Stimulated activated naive CD8-positive, alpha-beta T cell treated with anti-CD3 and anti-CD28 coated beads, Interleukin-15, amount 100 ng/mL, for 72 hours (primary cell): ENCODE results near the gene ARID1B.

Source experiments
- ATAC-seq: fragments of 150-1000 bp; cut with Tn5 transposase; 2 replicates; pipeline ENCODE4 v1.10.0; 2021; ENCODE audit warnings: mild to moderate bottlenecking, moderate library complexity
- DNase-seq, 2 donors: peaks; one replicate each; pipeline ENCODE4 v3.0.0; 2021 to 2022
- H3K27ac Mint-ChIP-seq, 2 donors: one replicate each; pipeline ENCODE4 v1.8.0; 2022; ENCODE audit warnings: mild to moderate bottlenecking in 2 of 2, mixed read lengths in 2 of 2, moderate library complexity in 2 of 2
- H3K27me3 Mint-ChIP-seq: one replicate; pipeline ENCODE4 v1.8.0; 2022; ENCODE audit warnings: mixed read lengths
- H3K4me1 Mint-ChIP-seq: one replicate; pipeline ENCODE4 v1.8.0; 2022; ENCODE audit warnings: mild to moderate bottlenecking, mixed read lengths
- H3K4me3 Mint-ChIP-seq, 2 donors: one replicate each; pipeline ENCODE4 v1.8.0; 2022; ENCODE audit warnings: mild to moderate bottlenecking in 2 of 2, mixed read lengths in 2 of 2, moderate library complexity in 1 of 2
- H3K9me3 Mint-ChIP-seq, 2 donors: one replicate each; pipeline ENCODE4 v1.8.0; 2022; ENCODE audit warnings: mixed read lengths in 2 of 2

The ARID1B gene

DNA sequence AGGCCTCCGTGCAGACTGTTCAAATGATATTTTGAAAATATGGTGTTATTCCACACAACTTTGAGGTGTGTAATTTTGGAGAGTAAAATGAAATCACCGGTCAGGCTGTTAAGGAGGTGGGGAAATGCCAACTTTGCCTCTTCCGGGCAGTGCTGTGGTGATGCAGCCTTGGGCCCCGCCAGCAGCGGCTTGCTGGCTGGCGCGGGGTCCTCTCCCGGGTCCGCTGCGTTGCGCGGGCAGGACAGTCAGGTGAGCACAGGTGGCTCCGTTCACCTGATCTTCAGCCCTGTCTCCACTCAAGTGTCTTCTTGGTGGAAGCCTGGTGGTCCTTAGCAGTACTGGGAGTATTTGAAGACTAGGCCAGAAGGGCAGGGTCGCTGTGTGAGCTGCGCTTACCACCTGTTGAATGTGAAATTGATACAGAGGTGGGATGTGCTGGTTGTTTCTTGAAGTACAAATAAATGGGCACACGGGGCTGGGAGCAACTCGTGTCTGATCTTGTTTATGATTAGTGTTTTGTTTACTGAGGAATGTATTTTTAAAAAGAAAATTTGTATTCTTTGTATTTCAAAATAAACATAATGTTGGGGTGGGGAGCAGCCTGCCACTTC is 184.2 kb downstream of the ARID1B start:
- H3K4me3 Mint-ChIP-seq: no peak overlapping the region
- H3K4me1 Mint-ChIP-seq: peaks cover 61% of the 10 kb centered on the region
- no peaks in the 10 kb centered on the region for H3K27me3 Mint-ChIP-seq
- no peak for ATAC-seq
- no peak for DNase-seq
- peak overlapping the region in 1 of 2 donors; percentile 63 for H3K27ac Mint-ChIP-seq
- H3K9me3 Mint-ChIP-seq: no peaks in the 10 kb centered on the region

DNA sequence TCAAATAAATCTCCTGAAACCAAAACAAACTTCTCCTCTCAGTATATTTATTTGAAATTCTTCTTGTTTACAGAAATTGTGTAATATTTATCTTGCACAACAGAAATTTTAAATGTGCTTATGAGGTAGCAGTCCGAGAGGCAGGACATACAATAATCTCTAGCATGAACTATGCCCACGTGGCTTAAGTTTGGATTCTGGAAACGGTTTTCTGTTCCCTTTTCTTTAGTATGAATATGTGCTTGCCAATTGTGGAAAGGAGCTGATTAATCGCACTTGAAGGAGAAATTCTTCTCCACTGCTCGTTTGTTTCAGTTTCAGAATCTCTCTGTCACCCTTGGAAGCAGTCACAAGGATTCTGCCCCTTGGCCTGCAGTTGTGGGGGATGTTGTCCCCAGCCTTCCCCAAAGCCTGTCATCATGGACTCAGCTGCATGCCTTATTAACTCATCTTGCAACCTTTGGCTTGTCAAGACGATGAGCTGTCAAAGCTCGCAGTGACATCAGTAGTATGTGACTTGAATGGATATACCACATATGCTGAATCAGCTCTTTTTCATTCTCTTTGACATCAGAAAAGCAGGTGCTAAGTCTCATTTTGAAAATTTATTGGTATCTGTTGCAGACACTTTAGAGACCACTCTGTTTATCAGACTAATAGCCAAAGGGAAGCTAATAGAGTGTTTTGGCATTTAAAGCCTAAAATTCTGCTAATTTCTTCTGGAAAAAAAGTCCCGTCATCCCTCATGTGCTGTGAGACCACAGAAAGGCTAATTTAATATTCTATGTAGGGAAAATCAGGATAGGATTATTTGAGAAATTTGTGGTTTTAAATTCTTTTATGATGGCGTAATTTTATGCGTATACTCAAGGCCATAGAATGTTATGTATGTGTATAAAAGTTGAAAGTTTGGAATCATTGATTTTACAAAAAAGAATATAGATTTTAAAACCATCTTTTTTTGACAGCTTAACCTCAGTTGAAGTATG is 186.8 kb downstream of the ARID1B start:
- H3K4me1 Mint-ChIP-seq: peaks cover 55% of the 10 kb centered on the region
- no peak overlapping the region for H3K4me3 Mint-ChIP-seq
- peak in 1 of 2 donors; percentile 27 for DNase-seq
- no peaks in the 10 kb centered on the region for H3K9me3 Mint-ChIP-seq
- ATAC-seq: peak; percentile 80
- H3K27ac Mint-ChIP-seq: no peak overlapping the region
- no peaks in the 10 kb centered on the region for H3K27me3 Mint-ChIP-seq

DNA sequence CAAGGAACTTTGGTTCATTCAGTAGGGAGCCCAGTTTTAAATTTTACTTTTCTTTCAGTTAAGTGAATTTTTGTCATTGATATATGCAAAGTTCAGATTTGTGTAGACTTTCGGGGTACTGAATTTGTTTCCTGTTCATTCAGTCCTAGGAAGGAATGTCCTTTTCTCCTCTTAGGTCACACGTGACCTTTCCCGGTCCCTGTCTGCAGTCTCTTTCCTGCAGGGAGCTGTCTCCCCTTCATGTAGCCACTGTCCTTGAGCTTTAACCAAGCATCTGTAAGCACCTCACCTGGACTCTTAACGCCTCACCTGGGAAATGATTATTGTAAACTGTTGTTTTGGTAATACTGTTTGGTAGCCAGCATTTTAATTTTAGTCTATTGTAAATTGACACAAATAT is 190.7 kb downstream of the ARID1B start:
- Mint-ChIP-seq H3K4me3 (no peak overlapping the region), H3K27me3 (no peaks in the 10 kb centered on the region), H3K27ac (no peak overlapping the region), H3K4me1 (peaks cover 52% of the 10 kb centered on the region), H3K9me3 (no peaks in the 10 kb centered on the region)
- no peak for DNase-seq
- no peak for ATAC-seq

DNA sequence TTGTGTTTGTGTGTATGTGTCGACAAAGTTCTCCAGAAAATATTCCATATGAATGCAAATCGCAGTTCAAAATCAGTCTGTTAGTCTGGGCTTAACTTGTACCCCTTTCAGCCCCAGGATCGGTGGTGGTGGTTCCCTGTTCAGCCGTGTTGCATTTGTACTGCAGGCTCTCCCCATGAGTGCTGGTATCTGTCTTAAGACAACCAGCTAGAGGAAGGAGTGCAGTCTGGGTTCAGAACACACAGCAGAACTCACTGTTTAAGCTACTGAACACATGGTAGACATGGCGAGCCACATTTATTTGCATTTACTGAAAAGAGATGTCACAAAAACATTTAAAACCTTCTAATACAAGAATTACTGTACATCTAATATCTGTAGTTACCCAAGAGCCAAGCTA is 192.1 kb downstream of the ARID1B start:
- Mint-ChIP-seq H3K27ac (no peak overlapping the region), H3K27me3 (no peaks in the 10 kb centered on the region), H3K4me1 (peaks cover 51% of the 10 kb centered on the region), H3K9me3 (no peaks in the 10 kb centered on the region), H3K4me3 (no peak overlapping the region)
- DNase-seq (no peak), ATAC-seq (no peak)

DNA sequence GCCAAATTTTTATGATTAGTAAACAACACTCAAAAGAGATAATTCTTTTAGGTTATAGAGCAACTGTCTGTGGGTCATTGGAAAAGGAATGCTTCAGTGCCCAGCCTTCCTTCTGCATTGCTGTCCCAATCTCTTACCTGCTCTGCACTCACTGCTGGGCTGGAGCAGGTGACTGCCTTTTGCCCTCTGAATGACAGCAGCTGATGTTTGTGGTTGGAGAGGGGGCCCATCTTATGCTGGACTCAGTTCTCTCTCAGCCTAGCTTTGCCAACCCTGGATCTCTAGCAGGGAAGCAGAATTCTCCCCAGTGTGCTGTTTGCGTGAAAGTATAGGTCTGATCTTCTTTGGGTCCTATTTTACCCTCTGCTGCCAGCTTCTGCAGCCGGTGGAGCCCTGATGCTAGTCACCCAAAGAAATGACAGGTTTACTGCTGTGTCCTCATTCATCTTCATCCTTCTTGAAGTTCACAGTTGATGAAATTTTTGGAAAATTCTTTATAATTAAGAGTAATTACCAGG is 193.5 kb downstream of the ARID1B start:
- no peak overlapping the region for H3K27ac Mint-ChIP-seq
- no peak overlapping the region for H3K4me3 Mint-ChIP-seq
- ATAC-seq (no peak), DNase-seq (no peak)
- peaks cover 65% of the 10 kb centered on the region for H3K4me1 Mint-ChIP-seq
- no peaks in the 10 kb centered on the region for H3K9me3 Mint-ChIP-seq
- no peaks in the 10 kb centered on the region for H3K27me3 Mint-ChIP-seq

DNA sequence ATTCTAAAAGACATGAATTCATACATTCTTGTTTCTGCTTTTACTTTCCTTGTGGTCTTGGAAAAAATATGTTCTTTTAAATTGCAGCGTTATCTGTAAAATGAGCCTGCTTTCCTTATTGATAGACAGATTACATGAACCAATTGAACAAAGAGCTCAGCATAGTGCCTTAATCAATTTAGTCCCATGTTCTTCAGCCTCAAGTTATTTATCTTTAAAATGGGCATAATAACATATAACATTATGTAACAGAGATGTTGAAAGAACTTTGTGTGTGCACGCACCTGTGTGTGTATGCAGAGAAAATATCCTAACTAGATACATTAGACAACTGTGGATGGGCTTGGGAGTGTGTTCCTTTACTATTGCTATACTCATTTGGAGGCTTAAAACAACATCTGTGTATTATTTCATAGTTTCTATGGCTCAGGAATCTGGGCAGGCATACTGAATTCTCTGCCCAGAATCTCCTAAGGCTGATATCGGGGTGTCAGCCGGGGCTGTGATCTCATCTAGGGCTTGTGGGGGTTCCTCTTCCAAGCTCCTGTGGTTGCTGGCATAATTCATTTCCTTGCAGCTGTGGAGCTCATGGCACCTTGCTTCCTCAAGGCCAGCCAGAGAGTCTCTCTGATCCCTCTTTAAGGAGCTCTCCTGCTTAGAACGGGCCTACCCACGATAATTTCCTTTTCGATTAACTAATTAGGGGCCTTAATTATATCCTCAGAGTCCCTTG is 194.1 kb downstream of the ARID1B start:
- no peaks in the 10 kb centered on the region for H3K9me3 Mint-ChIP-seq
- H3K4me1 Mint-ChIP-seq: peaks cover 72% of the 10 kb centered on the region
- ATAC-seq: no peak
- no peak overlapping the region for H3K27ac Mint-ChIP-seq
- no peak overlapping the region for H3K4me3 Mint-ChIP-seq
- no peak for DNase-seq
- no peaks in the 10 kb centered on the region for H3K27me3 Mint-ChIP-seq

DNA sequence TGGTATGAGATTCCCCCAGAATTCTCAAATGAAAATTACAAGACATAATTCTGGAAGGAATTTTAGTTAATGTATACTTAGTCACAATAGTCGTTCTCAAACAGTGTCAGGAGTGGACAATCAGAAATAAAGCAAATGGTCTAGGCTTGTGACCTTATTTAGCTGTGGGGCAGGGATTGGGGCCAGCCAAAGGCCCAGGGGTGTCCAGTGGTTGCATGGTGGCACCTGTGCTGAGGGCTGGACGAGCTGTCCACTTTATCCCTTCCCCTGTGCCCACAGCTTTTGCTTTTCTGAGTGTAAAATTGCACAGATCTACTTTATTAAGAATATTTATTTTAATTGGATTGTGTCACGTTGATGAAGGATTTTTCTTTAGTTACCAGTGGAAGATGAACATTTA is 195.0 kb downstream of the ARID1B start:
- ATAC-seq (no peak), DNase-seq (no peak)
- no peaks in the 10 kb centered on the region for H3K27me3 Mint-ChIP-seq
- H3K9me3 Mint-ChIP-seq: no peaks in the 10 kb centered on the region
- no peak overlapping the region for H3K27ac Mint-ChIP-seq
- peaks cover 76% of the 10 kb centered on the region for H3K4me1 Mint-ChIP-seq
- no peak overlapping the region for H3K4me3 Mint-ChIP-seq

DNA sequence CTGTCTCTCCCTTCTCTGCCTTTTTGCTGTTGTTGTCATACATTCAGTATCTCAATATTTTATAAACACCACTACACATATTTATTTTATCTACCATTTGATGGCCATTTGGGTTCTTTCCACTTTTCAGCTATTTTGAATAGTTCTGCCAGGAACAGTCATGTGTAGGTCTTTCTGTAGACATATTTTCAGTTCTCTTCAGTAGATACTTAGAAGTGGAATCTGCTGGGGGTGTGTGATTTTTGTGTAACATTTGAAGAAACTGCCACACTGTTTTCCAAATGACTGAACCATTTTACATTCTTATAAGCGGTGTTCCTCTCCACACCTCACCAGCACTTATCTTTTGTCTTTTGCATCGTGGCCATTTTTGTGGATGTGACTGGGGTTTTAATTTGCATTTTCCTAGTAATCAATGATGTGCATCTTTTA is 197.7 kb downstream of the ARID1B start:
- ATAC-seq (no peak), DNase-seq (no peak)
- Mint-ChIP-seq H3K4me1 (peaks cover 84% of the 10 kb centered on the region), H3K4me3 (peak overlapping the region in 1 of 2 donors; percentile 60), H3K9me3 (no peaks in the 10 kb centered on the region), H3K27ac (no peak overlapping the region), H3K27me3 (no peaks in the 10 kb centered on the region)

DNA sequence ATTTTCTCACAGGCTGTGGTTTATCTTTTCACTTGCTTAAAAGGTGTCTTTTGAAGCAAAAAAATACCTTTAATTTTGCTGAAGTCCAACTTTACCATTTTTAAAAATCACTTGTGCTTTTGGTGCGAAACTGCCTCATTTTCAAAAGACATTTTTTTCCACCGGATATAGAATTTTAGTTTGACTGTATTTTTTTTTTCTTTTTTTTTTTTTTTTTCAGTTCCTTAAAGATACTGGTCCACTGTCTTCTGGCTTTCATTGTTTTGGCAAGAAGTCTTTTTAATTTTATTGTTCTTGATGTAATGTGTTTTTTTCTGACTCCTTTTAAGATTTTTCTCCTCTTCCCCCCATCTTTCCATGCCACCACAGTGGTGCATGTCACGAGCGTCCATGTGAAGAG is 198.2 kb downstream of the ARID1B start:
- no peaks in the 10 kb centered on the region for H3K9me3 Mint-ChIP-seq
- peaks cover 88% of the 10 kb centered on the region for H3K4me1 Mint-ChIP-seq
- no peak overlapping the region for H3K27ac Mint-ChIP-seq
- ATAC-seq: no peak
- H3K27me3 Mint-ChIP-seq: no peaks in the 10 kb centered on the region
- H3K4me3 Mint-ChIP-seq: peak overlapping the region; percentile 57 to 78
- DNase-seq: no peak

DNA sequence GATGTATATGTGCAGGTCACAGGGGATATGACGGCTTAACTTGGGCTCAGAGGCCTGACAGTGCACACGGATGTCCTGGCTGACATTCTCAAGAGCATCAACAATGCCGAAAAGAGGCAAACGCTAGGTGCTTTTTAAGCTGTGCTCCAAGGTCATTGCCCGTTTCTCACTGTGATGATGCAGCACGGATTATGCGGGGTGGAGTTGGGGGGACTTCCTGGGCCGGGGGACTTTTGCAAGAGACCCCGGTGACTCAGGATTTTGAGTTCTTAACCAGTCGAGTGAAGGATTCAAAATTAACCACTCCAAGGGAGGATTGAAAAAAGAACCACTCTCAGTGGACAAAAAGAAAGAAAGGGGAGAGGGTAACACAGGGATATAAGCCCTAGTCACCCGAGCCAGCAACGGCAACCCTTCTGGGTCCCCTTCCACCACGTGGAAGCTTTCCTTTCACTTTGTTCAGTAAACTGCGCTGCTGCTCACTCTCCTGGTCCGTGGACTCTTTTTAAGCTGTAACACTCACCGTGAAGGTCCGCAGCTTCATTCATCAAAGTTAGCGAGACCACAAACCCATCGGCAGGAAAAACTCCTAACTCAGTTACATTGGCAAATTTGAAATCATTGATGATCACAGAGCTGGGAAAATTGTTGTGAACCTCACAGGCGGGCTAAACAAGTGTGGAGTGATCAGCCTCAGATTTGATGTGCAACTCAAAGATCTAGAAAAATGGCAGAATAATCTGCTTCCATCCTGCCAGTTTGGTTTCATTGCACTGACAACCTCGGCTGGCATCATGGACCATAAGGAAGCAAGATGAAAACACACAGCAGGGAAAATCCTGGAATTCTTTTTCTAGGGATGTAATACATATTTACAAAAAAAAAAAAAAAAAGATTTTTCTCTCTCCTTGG is 199.3 kb downstream of the ARID1B start:
- DNase-seq (peak in 1 of 2 donors; percentile 35), ATAC-seq (peak; percentile 75)
- Mint-ChIP-seq H3K4me1 (peaks cover 88% of the 10 kb centered on the region), H3K27me3 (no peaks in the 10 kb centered on the region), H3K9me3 (no peaks in the 10 kb centered on the region), H3K4me3 (peak overlapping the region; percentile 57 to 78), H3K27ac (peak overlapping the region; percentile 29 to 96)

DNA sequence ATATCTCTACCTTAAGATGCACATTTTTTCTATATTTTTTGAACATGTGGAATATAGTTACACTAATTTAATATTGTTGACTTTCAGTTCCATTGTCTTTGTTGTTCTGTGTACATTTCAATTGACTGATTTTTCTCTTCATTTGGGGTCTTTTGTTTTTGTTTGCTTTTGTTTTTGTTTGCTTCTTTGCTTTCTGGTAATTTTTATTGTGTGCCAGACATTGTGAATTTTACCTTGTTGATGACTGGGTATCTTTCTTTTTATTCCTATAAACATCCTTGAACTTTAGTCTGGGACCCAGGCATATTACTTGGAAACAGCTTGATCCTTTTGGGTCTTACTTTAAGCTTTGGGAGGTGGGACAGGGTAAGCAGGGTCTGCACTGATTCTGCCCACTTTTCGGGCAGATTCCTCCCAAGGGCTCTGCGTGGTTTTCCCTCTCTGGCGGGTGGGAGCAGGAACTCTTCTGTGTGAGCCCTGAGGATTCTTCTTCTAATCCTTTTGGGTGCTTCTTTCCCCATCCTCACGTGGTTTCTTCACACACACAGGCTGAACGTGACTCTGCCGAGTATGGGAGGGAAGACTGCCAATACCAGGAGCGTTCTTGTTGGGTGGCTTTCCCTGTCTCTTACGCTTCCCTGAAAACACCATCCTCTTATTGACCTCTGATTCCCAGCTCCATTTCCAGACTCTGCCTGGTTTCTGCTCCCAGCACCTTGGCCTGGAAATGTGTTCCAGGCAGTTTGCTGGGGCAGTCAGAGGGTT is 200.5 kb downstream of the ARID1B start:
- ATAC-seq (no peak), DNase-seq (no peak)
- H3K4me1 Mint-ChIP-seq: peaks cover 95% of the 10 kb centered on the region
- H3K27me3 Mint-ChIP-seq: no peaks in the 10 kb centered on the region
- H3K4me3 Mint-ChIP-seq: peak overlapping the region in 1 of 2 donors; percentile 57
- no peaks in the 10 kb centered on the region for H3K9me3 Mint-ChIP-seq
- peak overlapping the region; percentile 36 to 84 for H3K27ac Mint-ChIP-seq

DNA sequence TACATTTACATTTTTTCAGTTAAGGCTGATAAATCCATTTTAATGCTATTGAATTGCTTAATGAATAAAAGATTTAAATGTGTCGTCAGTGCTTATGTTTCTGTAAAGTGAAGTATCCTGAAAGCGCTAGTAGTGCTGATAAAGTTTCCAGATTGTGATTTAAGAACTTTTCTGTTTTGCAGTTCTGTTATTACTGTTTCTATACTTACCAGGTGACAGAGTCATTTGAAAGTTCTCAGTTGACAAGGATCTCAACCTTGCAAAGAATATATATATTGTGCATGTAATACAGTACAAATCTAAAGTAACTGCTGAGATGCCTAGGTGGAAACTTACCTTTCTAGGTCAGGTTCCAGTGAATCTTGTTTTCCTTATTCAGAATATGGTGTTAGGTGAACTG is 201.8 kb downstream of the ARID1B start:
- DNase-seq (no peak), ATAC-seq (peak; percentile 69)
- no peaks in the 10 kb centered on the region for H3K9me3 Mint-ChIP-seq
- H3K4me3 Mint-ChIP-seq: no peak overlapping the region
- H3K4me1 Mint-ChIP-seq: peaks cover 100% of the 10 kb centered on the region
- no peak overlapping the region for H3K27ac Mint-ChIP-seq
- H3K27me3 Mint-ChIP-seq: no peaks in the 10 kb centered on the region

DNA sequence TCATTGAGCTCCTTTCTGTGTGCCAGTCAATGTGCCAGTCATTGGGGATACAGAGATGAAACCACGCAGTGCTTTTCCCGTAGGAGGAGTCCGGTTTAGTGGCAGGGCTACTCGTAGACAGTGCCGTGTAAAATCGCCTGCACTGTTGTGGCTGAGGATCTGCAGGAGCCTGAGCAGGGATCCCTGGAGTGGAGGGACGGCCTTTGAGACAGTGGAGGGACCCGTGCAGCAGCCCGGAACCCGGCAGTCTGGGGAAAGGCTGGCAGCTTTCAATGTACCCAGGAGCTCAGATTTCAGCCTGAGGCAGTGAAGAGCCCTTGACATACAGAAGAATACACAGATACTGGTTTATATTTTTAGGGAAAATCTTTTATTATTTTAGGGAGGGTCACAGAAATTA is 203.3 kb downstream of the ARID1B start:
- H3K4me1 Mint-ChIP-seq: peaks cover 100% of the 10 kb centered on the region
- no peak overlapping the region for H3K4me3 Mint-ChIP-seq
- DNase-seq (no peak), ATAC-seq (no peak)
- H3K27me3 Mint-ChIP-seq: no peaks in the 10 kb centered on the region
- no peaks in the 10 kb centered on the region for H3K9me3 Mint-ChIP-seq
- H3K27ac Mint-ChIP-seq: peak overlapping the region in 1 of 2 donors; percentile 29

DNA sequence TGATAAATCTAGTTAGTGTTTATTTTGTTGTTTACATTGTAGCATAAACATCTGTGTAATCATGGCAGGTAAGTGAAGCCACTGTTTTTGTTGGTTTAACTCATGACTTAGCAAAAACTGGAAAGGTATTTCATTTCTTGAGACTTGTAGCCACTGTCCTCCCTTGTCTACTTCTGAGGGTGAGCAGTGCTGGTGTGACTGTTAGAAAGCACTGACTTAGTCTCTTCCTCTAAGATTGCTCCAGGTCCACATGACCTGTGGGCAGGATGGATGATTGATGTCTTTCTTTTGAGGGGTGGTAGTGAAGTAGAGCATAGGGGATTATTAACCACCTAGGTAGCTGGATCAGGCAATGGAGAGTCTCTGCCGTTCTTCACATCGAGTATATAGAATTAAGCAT is 203.8 kb downstream of the ARID1B start:
- DNase-seq: no peak
- no peak overlapping the region for H3K4me3 Mint-ChIP-seq
- H3K27me3 Mint-ChIP-seq: no peaks in the 10 kb centered on the region
- H3K27ac Mint-ChIP-seq: no peak overlapping the region
- ATAC-seq: peak; percentile 51
- peaks cover 95% of the 10 kb centered on the region for H3K4me1 Mint-ChIP-seq
- H3K9me3 Mint-ChIP-seq: no peaks in the 10 kb centered on the region
